Measurements from ENCODE around the gene CDCA4.

GRCh38 chr14:105045710-105046326 is 24.9 kb upstream of the CDCA4 start:
- TF ChIP-seq MXI1 (conservative IDR thresholded peaks at IDR 0.05; ENCODE audit: poor library complexity, severe bottlenecking) (no peak), POLR2AphosphoS5 (IDR thresholded peaks at IDR 0.05) (no peak), CTCF (IDR thresholded peaks at IDR 0.05; ENCODE audit: poor library complexity, severe bottlenecking) (peak; percentile 70)

Measured in neural cell (in vitro differentiated cells).